MG63 (cell line): ENCODE measurements around the gene UNC13A. TPM values are rescaled to one million over a fixed set of nuclear protein-coding genes. Genes with fewer than 3 reads are reported as not detected.

Experiments used
- DNase-seq: peaks from one replicate; pipeline ENCODE4 v3.0.0-alpha.2; 2020
- H3K27me3 ChIP-seq: fragments of 250-450 bp; sonication (Bioruptor Pico); 2 replicates; pipeline ENCODE4 v1.5.1; 2020; ENCODE audit warnings: mild to moderate bottlenecking, moderate library complexity
- H3K36me3 ChIP-seq: fragments of 250-450 bp; sonication (Bioruptor Pico); 2 replicates; pipeline ENCODE4 v1.5.1; 2020; ENCODE audit warnings: mild to moderate bottlenecking, moderate library complexity
- H3K4me3 ChIP-seq: fragments of 250-450 bp; sonication (Bioruptor Pico); 2 replicates; pipeline ENCODE4 v1.5.1; 2020; ENCODE audit warnings: mild to moderate bottlenecking, moderate library complexity
- H3K9me3 ChIP-seq: fragments of 250-450 bp; sonication (Bioruptor Pico); 2 replicates; pipeline ENCODE4 v1.5.1; 2020; ENCODE audit warnings: mild to moderate bottlenecking, moderate library complexity
- total RNA-seq: library from RNA; depleted of rRNA; stranded (reverse); fragments of >200 nt; shearing (Covaris generic); gene quantifications from 2 replicates; pipeline ENCODE4 v1.2.3, GENCODE V29; 2014; ENCODE audit warnings: low replicate concordance; rRNA removed

UNC13A gene
- 0.10 TPM in 1 of 2 replicates, not detected in the other for total RNA-seq

DNA sequence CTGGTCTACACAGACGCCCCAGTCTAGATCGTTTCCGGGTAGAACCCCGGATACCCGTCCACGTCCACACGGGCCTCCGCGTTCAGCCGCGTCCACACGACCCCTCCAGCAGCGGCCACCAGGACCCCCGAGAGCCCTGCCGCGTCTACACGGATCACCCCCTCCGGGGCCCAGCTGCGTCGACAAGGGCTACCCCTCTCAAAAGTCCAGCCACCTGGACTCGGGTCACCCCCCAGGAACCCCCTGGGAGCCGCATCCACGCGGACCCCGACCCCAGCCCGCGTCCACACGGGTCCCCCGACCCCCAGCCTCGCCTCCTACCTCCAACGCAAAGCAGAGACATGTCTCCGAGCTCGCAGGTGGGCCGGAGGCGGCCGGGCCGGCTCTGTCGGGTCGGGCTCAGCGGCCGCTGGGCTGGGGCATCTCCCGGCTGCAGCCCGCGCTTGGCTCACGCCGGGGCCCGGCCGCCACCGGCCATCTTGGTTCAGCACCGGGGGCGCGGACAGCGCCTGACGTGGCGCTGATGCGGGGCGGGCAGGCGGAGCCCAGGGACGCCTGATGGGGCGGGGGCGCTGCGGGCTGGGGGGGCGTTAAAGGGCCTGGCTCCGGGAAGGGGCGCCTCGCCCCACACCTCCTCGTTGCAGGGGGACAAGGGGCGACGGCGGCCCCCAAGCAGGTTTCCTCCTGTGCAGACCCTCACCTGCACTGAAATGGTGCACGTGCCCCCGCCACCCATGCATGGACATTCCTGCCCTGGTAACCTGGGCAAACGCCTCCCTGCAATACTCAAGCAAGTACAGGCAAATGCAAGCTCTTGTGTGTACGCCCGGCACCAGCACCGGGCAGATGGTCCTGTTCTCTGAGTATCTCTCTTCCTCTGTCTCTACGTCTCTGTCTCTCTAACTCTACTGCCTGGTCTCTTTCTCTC lies at the start of gene UNC13A:
UNC13A (minus strand) TSS at position 498 of the 928 bp plus-strand sequence; CDS start at position 343, 155 bp downstream.
- Histone ChIP-seq H3K36me3 (no peaks in the 10 kb centered on the region), H3K9me3 (no peaks in the 10 kb centered on the region), H3K4me3 (no peak within 1 kb of the TSS), H3K27me3 (peaks cover 38% of the 10 kb centered on the region)
- DNase-seq, result peak; percentile 69

DNA sequence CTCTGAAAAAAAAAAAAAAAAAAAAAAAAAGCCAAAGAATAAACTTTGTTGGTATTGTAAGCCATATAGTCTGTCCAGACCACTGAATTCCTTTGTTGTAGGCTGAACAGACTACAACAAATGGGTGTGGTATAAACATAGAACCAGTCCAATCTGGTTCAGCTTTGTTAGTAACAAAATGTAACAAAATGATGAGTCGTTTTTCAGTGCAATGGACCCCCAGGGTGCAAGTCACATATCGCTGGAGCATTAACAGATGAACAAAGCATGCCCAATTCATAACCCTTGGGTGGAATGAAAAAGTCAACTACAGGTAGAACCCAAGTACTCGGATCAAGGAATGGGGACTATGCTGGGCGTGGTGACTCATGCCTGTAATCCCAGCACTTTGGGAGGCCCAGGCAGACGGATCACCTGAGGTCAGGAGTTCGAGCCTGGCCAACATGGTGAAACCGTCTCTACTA lies 49.6 kb upstream of the UNC13A start:
- Histone ChIP-seq H3K4me3 (no peak overlapping the region), H3K9me3 (no peaks in the 10 kb centered on the region; the same call in 1 of the 2 replicates), H3K36me3 (peaks cover 36% of the 10 kb centered on the region), H3K27me3 (no peaks in the 10 kb centered on the region)
- DNase-seq, result no peak

DNA sequence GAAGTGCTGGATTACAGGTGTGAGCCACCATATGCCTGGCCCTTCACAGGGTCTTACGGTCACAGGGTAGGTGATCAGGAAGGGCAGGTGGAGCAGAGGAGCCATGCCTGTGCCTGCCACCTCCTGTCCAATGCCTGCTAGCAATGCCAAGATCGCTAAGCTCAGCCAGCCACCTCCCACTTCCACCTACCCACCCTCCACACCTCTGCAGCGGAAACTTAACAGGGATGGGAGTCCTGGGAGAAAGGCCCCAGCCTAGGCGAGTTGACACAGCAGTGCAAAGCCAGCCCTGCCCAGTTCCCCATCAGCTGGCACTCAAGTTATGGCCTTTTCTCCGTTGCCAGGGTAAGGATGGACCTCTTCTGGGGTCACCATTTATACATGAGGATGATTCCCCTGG lies 47.3 kb upstream of the UNC13A start:
- H3K36me3 ChIP-seq, result peaks cover 59% of the 10 kb centered on the region
- DNase-seq, result no peak
- H3K27me3 ChIP-seq, result no peaks in the 10 kb centered on the region
- no peaks in the 10 kb centered on the region for H3K9me3 ChIP-seq
- H3K4me3 ChIP-seq, result no peak overlapping the region

DNA sequence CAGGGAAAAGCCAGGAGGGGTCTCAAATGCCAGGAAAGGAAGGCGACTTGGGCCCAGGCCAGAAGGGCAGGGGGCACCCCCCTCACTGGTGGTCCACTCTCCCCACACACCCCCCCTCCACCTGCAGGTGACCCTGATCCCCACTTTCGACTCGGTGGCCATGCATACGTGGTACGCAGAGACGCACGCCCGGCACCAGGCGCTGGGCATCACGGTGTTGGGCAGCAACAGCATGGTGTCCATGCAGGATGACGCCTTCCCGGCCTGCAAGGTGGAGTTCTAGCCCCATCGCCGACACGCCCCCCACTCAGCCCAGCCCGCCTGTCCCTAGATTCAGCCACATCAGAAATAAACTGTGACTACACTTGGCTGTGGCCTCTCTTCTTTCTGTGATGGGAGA lies 46.0 kb upstream of the UNC13A start:
- Histone ChIP-seq H3K36me3 (peaks cover 72% of the 10 kb centered on the region), H3K4me3 (no peak overlapping the region), H3K9me3 (no peaks in the 10 kb centered on the region), H3K27me3 (no peaks in the 10 kb centered on the region)
- no peak for DNase-seq

DNA sequence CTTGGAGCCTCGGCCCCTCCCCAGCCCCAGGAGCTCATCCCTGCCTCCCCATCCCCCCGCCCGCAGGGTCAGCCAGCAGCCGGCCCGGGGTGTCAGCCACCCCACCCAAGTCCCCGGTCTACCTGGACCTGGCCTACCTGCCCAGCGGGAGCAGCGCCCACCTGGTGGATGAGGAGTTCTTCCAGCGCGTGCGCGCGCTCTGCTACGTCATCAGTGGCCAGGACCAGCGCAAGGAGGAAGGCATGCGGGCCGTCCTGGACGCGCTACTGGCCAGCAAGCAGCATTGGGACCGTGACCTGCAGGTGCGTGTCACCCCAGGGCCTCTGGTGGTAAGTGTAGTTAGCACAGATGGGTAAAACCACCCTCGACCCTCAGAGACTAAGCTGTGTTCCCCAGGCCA lies 45.0 kb upstream of the UNC13A start:
- DNase-seq, result no peak
- Histone ChIP-seq H3K36me3 (peaks cover 78% of the 10 kb centered on the region), H3K4me3 (no peak overlapping the region), H3K9me3 (no peaks in the 10 kb centered on the region), H3K27me3 (no peaks in the 10 kb centered on the region)

DNA sequence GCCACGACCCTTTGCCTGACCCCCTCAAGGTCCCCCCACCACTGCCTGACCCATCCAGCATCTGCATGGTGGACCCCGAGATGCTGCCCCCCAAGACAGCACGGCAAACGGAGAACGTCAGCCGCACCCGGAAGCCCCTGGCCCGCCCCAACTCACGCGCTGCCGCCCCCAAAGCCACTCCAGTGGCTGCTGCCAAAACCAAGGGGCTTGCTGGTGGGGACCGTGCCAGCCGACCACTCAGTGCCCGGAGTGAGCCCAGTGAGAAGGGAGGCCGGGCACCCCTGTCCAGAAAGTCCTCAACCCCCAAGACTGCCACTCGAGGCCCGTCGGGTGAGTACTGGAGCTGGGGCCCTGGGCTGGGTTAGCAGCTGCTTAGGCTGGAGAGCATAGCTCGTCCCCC lies 39.7 kb upstream of the UNC13A start:
- peaks cover 87% of the 10 kb centered on the region for H3K36me3 ChIP-seq
- H3K9me3 ChIP-seq, result no peaks in the 10 kb centered on the region
- no peak for DNase-seq
- no peak overlapping the region for H3K4me3 ChIP-seq
- H3K27me3 ChIP-seq, result no peaks in the 10 kb centered on the region

DNA sequence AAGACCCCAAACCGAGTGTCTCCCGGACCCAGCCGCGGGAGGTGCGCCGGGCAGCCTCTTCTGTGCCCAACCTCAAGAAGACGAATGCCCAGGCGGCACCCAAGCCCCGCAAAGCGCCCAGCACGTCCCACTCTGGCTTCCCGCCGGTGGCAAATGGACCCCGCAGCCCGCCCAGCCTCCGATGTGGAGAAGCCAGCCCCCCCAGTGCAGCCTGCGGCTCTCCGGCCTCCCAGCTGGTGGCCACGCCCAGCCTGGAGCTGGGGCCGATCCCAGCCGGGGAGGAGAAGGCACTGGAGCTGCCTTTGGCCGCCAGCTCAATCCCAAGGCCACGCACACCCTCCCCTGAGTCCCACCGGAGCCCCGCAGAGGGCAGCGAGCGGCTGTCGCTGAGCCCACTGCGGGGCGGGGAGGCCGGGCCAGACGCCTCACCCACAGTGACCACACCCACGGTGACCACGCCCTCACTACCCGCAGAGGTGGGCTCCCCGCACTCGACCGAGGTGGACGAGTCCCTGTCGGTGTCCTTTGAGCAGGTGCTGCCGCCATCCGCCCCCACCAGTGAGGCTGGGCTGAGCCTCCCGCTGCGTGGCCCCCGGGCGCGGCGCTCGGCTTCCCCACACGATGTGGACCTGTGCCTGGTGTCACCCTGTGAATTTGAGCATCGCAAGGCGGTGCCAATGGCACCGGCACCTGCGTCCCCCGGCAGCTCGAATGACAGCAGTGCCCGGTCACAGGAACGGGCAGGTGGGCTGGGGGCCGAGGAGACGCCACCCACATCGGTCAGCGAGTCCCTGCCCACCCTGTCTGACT lies 39.0 kb upstream of the UNC13A start:
- no peaks in the 10 kb centered on the region for H3K9me3 ChIP-seq
- H3K27me3 ChIP-seq, result no peaks in the 10 kb centered on the region
- peaks cover 85% of the 10 kb centered on the region for H3K36me3 ChIP-seq
- no peak for DNase-seq
- H3K4me3 ChIP-seq, result no peak overlapping the region

DNA sequence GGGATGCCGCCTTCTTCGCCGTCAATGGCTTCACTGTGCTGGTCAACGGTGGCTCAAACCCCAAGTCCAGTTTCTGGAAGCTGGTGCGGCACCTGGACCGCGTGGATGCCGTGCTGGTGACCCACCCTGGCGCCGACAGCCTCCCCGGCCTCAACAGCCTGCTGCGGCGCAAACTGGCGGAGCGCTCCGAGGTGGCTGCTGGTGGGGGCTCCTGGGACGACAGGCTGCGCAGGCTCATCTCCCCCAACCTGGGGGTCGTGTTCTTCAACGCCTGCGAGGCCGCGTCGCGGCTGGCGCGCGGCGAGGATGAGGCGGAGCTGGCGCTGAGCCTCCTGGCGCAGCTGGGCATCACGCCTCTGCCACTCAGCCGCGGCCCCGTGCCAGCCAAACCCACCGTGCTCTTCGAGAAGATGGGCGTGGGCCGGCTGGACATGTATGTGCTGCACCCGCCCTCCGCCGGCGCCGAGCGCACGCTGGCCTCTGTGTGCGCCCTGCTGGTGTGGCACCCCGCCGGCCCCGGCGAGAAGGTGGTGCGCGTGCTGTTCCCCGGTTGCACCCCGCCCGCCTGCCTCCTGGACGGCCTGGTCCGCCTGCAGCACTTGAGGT lies 38.1 kb upstream of the UNC13A start:
- no peaks in the 10 kb centered on the region for H3K9me3 ChIP-seq
- no peaks in the 10 kb centered on the region for H3K27me3 ChIP-seq
- H3K4me3 ChIP-seq, result no peak overlapping the region
- DNase-seq, result no peak
- peaks cover 85% of the 10 kb centered on the region for H3K36me3 ChIP-seq

DNA sequence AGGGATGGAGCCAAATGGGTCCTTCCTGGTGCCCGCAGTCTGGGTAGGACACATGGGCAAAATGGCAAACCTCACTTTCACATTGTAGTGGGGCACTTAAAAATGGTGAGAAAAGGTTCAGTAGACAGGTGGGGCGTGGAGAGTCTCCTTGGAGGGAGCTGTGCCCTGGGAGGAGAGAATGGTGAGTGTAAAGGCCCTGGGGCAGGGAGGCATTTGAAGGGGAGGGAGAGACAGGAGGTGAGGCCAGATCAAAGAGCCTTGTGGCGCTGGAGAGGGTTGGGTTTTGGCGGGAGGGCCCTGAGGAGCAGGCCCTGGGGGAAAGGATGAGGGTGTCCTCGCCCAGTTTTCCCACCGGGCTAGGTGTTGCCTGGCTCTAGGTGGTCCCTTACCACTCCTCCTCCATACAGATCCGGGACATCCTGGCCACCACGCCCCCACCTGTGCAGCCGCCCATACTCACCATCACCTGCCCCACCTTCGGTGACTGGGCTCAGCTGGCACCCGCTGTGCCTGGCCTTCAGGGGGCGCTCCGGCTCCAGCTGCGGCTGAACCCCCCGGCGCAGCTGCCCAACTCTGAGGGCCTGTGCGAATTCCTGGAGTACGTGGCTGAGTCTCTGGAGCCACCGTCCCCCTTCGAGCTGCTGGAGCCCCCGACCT lies 37.4 kb upstream of the UNC13A start:
- DNase-seq, result no peak
- Histone ChIP-seq H3K4me3 (no peak overlapping the region), H3K27me3 (no peaks in the 10 kb centered on the region), H3K36me3 (peaks cover 83% of the 10 kb centered on the region), H3K9me3 (no peaks in the 10 kb centered on the region)

DNA sequence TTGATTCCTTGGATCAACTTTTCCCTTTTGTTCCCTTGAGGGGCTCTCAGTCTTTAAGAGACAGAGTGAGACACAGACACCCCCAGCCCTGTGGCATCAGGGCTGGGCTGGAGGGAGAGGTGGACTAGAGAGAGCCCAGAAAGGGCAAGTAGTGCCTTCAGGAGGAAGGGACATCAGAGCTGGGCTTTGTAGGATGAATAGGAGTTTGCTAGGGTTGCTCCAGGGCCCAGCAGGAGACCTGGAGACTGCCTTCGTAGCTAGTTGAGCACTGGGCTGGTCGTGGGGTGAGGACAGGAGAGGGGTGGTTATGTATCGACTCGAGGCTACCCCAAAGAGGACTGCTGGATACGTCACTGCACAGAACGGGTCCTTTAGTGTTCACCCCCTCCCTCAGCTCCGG lies 36.5 kb upstream of the UNC13A start:
- DNase-seq, result no peak
- H3K4me3 ChIP-seq, result no peak overlapping the region
- H3K27me3 ChIP-seq, result no peaks in the 10 kb centered on the region
- peaks cover 74% of the 10 kb centered on the region for H3K36me3 ChIP-seq
- H3K9me3 ChIP-seq, result no peaks in the 10 kb centered on the region

DNA sequence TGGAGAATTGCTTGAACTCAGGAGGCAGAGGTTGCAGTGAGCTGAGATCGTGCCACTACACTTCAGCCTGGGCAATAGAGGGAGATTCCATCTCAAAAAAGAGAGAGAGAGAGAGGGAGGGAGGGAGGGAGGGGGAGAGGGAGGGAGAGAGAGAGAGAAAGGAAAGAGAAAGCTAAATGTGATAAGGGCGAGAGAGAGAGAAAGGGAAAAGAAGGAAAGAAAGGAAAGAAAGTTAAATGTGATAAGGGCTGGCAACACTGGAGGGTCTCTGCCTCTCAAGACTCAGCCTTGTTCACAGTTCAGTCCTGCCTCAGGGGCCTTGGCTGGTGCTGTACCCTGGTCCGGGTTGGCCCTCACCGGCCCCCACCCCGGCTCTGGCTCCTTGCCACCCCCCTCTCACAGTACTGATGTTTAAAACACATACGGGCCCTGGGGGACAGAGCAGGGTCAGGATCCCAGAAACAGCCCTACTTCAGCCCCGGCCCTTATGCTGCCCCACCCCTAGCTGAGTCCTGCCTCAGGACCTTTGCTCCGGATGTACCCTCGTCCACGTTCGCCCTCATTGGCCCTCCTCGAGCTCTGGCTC lies 34.6 kb upstream of the UNC13A start:
- H3K9me3 ChIP-seq, result no peaks in the 10 kb centered on the region
- no peak overlapping the region for H3K4me3 ChIP-seq
- H3K27me3 ChIP-seq, result no peaks in the 10 kb centered on the region
- peaks cover 55% of the 10 kb centered on the region for H3K36me3 ChIP-seq
- DNase-seq, result no peak

DNA sequence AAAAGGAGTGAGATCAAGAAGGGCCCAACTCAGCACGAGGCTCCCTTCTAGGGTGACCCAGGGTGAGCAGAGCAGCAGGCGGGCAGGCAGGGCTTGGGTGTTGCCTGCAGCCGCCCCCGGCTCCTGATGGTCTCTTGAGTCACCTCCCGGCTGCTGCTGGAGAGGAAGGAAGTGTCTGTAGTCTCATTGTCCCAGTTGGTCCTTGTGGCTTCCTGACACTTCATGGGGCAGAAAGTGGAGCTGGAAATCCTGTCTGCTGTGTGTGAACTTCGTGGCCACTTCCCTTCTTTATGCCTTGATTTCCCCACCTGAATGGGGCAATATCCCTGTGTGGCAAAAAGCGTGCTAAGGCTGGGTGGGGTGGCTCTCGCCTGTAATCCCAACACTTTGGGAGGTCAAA lies 33.7 kb upstream of the UNC13A start:
- no peaks in the 10 kb centered on the region for H3K9me3 ChIP-seq
- no peak overlapping the region for H3K4me3 ChIP-seq
- peaks cover 50% of the 10 kb centered on the region for H3K36me3 ChIP-seq
- DNase-seq, result peak; percentile 79
- no peaks in the 10 kb centered on the region for H3K27me3 ChIP-seq

DNA sequence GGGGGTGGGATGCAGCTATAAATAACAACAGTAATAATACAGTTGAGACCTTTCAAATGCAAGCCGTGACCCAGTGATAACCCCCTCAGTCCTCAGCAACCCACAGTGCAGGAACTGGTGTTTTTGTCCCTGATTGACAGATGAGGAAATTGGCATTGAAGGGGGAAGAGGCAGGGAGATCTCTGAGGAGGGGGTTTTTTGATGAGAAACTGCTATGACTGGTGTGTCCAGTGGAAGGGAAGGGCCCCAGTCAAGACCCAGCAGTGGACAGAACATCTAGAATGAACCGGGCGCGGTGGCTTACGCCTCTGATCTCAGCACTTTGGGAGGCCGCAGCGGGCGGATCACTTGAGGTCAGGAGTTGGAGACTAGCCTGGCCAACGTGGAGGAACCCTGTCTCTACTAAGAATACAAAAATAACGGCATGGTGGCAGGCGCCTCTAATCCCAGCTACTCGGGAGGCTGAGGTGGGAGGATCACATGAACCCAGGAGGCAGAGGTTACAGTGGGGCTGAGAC lies 33.0 kb upstream of the UNC13A start:
- Histone ChIP-seq H3K27me3 (no peaks in the 10 kb centered on the region), H3K36me3 (peaks cover 49% of the 10 kb centered on the region), H3K4me3 (peak overlapping the region; percentile 90), H3K9me3 (no peaks in the 10 kb centered on the region)
- DNase-seq, result no peak

DNA sequence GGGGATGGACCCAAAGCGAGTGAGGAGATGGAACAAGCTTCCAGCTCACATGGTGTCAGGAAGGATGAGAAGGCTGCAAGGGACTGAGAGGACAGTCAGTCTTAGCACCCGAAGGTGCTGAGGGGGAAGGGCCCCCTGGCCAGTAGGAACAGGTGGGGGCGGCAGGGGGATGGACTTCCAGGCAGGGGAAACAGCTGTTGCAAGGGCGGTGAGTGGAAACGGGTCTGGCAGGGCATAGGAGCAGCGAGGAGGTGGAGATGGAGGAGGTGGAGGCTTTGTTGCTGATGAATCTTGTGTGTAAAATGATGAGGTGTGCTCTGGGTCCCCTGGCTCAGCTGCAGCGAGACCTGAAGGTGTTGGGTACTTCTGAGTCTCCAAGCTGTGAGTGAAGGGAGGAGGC lies 32.3 kb upstream of the UNC13A start:
- Histone ChIP-seq H3K36me3 (peaks cover 42% of the 10 kb centered on the region), H3K9me3 (no peaks in the 10 kb centered on the region), H3K27me3 (no peaks in the 10 kb centered on the region), H3K4me3 (peak overlapping the region; percentile 90)
- DNase-seq, result no peak

DNA sequence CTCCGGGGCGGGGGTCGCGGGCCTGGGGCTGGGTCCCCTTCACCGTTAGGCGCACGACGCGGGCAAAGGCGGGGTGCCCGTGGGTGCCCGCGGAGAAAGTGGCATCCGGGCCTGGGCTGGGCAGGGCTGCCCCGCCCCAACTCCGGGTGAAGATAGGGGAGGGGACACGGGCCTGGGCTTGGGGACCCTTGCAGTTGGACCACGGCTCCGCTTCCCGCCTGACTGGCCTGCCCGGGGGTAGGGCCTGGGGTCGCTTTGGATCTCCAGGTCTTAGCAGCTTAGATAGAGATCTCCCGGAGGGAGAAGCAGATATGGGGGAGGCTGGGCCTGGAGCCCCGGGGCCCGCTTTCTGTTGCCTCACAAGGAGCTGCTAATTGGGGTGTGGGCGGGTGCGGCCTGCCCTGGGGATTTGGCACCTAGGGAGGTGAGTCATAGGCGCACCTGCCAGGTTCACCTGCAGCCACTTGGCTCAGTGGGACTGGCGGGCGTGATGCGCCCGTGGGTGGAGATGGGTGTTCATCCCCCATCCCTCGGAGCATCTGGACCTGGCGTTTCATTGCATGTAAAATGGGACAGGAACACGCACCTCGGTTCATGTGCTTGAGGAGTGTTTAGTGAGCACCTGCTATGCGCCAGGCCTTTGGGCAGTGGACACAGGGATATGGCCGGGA lies 31.7 kb upstream of the UNC13A start:
- H3K36me3 ChIP-seq, result peaks cover 37% of the 10 kb centered on the region
- H3K4me3 ChIP-seq, result peak overlapping the region; percentile 90
- no peaks in the 10 kb centered on the region for H3K9me3 ChIP-seq
- H3K27me3 ChIP-seq, result no peaks in the 10 kb centered on the region
- no peak for DNase-seq
